ENCODE measurements around the gene SLC35D2.
A peak's percentile ranks its signal among the peaks of the same experiment; 100 is the strongest.
"Not testable (repeated sequence)": the region's sequence is repeated elsewhere in the genome, so short reads cannot be mapped to it uniquely, and the experiment has no call there.

Gene SLC35D2

DNA sequence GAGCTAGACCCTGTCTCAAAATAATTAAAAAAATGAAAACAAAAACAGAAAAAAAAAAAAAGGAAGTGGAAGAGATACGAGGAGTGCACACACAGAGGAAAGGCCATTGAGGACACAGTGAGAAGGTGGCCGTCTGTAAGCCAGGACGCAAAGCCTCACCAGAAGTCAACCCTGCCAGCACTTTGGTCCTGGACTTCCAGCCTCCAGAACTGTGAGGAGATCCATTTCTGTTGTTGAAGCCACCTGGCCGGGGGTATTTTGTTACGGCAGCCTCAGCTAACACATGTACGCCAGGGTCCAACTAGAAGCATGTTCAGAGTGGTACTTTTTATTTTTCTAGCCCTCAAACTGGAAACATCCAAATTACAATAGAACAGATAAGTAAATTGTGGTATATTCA lies 21.8 kb downstream of the SLC35D2 start:
- no peak for DNase-seq (ENCODE audit: low read depth in 3 of 3)

DNA sequence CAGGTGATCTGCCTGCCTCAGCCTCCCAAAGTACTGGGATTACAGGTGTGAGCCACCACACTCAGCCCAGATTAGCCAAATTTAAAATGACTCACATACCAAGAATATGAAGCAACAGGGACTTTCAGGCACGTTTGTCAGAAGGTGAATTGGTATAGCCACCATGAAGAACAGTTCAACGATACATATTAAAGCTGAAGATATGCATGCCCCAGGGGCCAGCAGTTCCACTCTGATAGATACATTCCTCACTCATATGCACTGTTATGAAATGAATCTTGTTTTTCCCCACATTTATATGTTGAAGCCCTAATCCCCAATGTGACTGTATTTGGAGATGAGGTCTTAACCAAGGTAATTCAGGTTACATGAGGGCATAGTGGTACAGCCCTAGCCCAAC lies 22.5 kb downstream of the SLC35D2 start:
- no peak for DNase-seq (ENCODE audit: low read depth in 3 of 3)

DNA sequence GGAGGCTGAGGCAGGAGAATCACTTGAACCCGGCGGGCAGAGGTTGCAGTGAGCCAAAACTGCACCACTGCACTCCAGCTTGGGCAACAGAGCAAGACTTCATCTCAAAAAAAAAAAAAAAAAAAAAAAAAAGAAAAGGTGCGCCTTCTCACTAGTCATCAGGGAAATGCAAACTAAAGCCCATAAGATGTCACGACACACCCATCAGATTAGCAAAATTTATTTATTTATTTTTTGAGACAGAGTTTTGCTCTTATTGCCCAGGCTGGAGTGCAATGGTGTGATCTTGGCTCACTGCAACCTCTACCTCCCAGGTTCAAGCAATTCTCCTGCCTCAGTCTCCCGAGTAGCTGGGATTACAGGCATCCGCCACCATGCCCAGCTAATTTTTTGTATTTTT lies 23.0 kb downstream of the SLC35D2 start:
- DNase-seq (ENCODE audit: low read depth in 3 of 3), result not testable (repeated sequence)

DNA sequence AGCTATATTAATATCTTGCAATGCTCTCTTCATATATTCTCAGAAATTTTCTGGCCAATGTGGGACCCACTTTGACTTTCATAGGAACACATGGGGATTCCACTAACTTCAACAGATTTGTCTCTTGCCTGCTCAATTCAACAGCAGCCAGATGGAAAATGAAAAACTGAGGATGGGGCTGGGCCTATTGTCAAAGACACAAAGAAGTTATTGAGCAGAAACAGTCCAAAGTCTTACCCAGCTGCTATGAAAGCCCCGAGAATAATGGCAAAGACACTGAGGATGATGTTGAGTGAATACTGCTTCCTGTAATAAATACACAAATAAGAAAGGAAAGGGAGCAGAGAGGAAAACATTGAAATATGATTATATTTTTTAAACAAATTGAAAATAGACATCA lies 32.6 kb downstream of the SLC35D2 start:
- DNase-seq (ENCODE audit: low read depth in 3 of 3), result no peak

DNA sequence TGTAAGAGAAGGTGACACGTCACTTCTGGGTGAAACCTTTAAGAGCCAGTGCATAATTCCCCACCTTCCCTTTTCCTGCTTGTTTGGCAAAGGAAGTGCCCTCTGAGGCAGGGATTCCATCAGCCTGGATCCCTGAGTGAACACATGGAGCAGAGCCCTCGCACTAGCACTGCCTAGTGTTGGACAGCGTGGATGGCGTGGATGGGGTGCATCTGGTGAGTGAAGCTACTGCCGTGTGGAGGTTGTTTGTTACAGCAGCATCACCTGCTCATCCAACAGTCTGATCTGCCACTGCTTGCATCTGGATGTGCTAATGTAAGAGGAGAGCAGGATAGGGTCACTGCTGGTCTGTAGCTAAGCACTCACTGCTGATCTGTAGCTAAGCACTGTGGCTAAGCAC lies 35.2 kb downstream of the SLC35D2 start:
- DNase-seq (ENCODE audit: low read depth in 3 of 3), result no peak

DNA sequence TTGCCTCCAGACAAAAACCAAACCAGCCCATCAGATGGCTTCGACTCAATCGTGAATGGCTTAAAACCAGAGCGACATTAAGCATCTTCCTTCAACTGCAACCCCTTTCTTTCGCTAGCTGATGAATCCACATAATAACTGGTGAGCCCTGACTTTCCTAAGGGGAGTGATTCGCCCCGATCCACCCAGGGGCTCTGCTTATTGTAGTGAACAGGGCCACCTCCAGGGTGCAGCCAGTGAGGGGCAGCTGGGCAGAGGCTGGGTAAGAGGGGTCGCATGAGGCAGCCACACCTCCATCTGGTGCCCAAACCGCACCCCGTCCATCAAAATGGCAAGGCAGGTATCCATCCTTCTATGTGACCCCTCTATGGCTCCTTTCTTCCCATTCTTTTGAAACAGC lies 38.0 kb downstream of the SLC35D2 start:
- no peak for DNase-seq (ENCODE audit: low read depth in 3 of 3)

DNA sequence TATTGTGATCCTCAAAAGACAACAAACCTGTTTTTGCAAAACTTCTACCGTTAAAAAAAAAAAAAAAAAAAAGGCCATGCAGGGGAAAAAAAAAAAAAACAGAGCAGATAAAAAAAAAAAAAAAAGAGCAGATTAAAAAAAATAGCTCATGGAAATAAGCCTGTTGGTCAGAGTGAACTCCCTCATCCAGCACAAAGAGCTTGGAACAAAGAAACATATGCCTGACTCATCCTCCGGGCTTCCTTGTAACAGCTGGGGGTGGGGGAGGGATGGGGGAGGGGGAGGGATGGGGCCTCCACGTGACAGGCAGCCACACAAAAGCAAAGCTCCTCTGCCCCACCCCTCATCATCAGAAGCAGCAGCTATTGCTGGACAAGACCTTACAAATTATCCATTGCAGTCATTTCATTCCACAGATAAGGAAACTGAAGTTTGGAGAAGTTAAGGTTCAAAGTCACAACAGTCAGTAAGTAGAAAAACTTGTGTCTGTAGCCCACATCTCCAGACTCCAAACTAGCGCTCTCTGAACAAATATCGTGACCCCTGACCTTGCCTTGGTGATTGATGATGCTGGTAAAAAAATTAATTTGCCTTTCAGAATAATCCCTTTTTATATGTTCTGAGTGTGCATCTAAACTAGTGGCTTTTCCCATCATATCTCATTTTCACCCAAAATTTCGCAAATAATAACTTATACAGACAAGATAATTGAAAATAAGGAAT lies 38.9 kb downstream of the SLC35D2 start:
- DNase-seq (ENCODE audit: low read depth in 3 of 3), result no peak

DNA sequence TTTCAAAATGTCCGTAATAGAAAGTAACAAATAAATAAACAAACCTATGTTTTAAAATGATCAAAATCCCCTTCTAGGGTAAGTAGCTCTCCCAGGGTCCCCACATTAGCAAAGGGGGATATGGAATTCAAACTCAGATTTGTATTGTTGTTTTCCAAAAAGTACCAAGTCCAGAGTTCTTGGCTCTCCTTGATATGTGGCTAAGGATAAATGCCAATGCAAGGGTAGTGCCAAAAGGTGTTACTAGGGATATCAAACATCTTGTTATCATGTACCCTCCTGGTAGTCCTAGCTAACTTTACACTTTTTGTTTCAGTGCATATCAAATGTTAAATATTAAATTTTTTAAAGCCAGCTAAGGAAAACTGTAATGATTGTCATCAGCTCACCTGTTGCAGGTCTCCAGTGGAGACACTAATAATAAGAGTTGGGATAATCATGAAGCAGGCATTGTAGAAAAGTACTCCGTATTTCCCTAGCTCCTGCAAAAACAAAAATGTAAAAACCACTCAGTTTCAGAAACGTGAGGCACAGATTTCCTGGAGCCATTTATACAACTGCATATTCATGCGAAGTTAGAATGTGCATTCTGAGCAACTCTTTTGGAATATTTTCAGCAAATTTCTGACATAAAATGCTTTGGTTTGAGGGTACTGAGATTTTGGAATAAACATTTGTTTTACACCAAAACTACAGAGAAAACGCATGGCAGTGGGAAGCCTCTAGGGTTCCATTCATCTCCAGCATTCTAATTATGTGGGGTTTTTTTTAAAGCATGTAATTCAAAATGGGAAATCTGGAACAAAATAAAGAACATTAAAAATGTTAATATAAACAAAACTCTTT lies 39.8 kb downstream of the SLC35D2 start:
- no peak for DNase-seq (ENCODE audit: low read depth in 3 of 3)

DNA sequence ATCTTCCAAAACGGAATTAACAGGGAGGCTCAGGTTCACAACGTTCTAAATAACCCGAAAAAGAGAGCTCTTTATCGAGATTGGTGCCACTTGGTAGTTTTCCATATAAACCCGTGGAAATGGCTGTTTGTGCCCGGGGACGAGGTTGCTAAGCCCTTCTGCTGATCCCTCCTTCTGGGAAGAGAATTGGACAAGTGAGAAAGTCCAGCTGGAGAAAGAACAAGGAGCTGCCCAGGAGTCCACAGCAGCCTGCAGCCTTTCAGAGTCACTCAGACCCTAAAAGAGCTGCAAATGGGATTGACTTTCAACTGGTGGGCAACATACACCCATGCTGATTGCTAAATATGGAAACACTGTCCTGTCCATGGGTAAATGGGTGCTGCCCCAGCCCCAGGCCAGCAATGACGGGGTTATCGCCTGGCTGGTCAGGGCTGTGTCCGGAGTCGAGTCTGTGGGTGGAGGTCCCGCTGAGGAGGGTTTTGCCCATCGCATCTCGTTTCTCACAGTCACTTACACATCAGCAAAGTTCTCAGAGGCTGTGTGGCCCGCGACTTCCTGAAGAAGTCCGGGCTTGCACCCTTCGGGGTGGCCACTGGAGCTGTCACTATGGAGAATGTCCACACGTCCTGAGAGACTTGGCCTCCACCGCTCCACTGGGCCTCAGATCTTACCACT lies 40.8 kb downstream of the SLC35D2 start:
- DNase-seq (ENCODE audit: low read depth in 3 of 3), result no peak

DNA sequence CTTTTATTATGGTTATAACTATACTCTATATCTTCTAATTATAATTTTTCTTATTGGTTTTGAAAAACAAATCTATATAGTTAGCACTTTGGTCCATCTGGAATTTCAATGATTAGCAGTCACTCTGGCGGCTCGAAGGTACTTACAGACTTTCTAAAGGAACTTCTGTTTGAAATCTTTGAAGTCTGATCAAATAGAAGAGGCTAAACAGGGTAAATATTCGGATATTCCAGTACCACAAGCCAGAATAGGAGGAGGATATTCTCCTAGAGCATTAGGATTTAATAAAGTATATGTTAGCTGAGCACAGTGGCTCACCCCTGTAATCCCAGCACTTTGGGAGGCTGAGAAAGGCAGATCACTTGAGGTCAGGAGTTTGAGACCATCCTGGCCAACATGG lies 42.8 kb downstream of the SLC35D2 start:
- DNase-seq (ENCODE audit: low read depth in 3 of 3), result no peak

DNA sequence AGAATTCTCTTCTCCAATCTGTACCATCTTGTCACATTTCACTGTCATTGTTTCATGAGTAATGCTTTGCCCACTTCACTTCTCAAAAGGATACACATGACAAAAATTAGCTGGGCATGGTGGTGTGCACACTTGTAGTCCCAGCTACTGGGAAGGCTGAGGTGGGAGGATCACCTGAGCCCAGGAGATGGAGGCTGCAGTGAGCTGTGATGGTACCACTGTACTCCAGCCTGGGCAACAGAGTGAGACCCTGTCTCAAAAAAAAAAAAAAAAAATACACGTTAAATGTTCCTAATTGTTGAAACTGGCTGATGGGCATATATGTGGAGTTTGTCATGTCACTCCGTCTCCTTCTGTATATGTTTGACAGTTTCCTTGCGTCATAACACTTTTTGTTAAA lies 45.2 kb downstream of the SLC35D2 start:
- DNase-seq (ENCODE audit: low read depth in 3 of 3), result no peak

DNA sequence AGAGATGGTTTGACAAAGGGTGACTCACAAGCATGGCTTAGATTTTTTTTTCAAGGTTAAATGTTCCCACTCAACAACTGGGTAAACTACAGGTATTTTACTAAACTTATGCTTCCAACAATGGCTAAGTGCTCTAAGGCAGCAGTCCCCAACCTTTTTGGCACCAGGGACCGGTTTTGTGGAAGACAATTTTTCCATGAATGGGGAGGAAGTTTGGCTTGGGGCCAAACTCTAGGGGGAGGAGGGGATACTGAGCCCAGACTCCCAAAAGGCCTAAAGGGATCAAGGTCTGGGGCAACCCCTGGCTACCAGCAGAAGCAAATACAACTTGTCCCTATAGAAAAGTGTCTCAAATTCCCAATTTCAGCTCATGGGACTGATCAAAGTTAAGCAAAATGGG lies 49.6 kb downstream of the SLC35D2 start:
- DNase-seq (ENCODE audit: low read depth in 3 of 3), result no peak

DNA sequence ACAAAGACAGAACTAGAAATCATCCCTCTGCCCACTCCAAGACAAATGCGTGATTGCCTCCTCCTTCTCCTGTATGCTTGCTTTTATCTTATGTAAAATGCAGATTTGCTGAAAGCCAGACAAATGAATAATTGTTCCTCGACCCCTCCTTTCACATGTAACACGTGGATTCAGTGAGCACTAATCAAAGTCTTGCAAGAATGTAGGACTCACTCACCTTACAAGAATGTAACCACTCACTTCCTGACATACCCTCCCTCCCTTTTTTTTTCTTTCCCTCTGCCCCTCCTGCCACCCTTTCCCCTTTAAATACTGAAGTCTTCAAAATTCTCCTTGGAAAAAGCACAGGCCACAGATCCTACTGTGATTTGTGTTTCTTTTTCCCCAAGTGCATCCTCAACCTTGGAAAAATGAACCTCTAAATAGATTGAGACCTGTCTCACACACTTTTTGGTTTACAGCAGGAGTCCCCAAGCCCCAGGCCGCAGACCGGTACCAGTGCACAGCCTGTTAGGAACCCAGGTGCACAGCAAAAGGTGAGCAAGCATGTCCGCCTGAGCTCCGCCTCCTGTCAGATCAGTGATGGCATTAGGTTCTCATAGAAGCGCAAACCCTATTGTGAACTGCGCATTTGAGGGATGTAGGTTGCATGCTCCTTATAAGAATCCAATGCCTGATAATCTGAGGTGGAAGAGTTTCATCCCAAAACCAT lies 52.1 kb downstream of the SLC35D2 start:
- DNase-seq (ENCODE audit: low read depth in 3 of 3), result no peak

DNA sequence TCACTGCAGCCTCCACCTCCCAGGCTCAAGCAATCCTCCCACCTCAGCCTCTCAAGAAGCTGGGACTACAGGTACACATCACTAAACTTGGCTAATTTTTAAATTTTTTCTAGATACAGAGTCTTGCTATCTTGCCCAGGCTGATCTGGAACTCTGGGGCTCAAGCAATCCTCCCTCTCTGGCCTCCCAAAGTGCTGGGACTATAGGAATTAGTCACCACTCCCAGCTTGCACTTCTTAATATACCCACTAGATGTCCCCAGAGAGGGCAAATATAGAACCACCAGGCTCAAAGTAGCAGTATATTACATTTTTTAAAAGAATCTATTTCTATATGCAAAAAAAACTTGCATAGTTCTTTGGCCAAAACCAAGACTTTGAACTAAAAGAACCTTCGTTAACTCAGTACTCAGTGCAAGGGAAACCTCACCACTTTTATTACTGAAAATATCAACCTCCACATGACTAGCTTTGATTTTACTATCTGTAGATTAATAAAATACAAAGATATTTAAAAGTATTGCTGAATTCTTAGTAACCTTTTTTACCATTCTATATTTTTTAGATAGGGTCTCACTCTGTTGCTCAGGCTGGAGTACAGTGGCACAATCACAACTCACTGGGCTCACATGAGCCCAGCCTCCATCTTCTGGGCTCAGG lies 55.7 kb downstream of the SLC35D2 start:
- DNase-seq (ENCODE audit: low read depth in 3 of 3), result peak in 2 of 3 experiments; percentile 3 to 24

DNA sequence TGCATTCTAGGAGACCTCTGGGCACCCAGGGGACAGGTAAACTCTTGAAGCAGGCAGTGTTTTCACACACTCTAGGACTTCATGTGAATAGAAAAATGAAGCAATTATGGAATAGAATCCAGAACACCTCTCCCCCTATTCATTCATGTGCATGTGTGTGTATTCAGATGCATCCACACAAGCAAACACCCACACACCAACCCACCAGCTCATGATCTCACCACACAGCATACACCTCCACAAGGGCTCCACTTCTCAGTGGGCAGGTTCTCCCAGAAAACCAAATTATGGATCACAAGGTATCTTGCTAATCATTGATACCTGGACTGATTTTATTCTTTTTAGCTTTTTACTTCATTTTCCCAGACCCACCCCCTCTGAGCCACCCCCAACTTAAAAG lies 60.3 kb downstream of the SLC35D2 start:
- DNase-seq (ENCODE audit: low read depth in 3 of 3), result no peak

DNA sequence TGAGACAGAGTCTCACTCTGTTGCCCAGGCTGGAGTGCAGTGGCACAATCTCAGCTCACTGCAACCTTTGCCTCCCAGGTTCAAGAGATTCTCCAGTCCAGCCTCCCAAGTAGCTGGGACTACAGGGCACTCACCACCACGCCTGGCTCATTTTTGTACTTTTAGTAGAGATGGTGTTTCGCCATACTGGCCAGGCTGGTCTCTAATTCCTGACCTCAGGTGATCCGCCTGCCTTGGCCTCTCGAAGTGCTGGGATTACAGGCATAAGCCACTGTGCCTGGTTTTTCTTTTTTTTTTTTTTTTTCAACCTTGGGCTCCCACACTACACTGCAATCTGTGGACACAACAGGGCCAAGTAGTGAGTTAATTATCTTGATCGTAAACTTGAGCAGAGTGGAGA lies 60.8 kb downstream of the SLC35D2 start:
- DNase-seq (ENCODE audit: low read depth in 3 of 3), result not testable (repeated sequence)

DNA sequence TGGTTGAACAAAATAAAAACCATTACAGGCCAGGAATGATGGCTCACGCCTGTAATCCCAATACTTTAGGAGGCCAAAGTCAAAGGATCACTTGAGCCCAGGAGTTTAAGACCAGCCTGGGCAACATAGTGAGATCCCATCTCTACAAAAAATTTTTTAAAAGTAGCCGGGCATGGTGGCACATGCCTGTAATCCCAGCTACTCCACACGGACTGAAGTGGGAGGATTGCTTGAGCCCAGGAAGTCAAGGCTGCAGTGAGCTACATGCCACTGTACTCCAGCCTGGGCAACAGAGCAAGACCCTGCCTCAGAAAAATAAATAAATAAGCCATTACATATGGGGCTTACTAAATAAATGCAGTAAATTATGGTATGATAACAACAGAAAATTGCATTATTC lies 61.3 kb downstream of the SLC35D2 start:
- DNase-seq (ENCODE audit: low read depth in 3 of 3), result not testable (repeated sequence)

DNA sequence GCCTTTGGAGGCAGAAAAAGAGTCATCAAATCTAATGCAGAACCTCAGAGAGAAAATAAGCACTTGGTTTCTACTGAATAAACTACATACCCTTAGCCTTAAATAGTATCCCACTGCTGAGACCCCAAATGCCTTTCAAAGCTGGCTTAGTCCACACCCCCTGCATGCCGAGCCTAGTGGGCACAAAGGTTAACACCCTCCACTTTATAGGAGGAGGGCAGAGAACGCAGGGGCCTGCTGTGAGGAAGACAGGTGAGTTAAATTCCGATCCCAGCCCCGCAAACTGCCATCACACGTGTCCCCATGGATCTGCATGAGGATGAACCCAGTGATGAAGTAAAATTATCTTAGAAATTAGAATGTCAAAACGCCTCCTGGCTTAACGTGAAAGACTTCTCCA lies 62.0 kb downstream of the SLC35D2 start:
- no peak for DNase-seq (ENCODE audit: low read depth in 3 of 3)

DNA sequence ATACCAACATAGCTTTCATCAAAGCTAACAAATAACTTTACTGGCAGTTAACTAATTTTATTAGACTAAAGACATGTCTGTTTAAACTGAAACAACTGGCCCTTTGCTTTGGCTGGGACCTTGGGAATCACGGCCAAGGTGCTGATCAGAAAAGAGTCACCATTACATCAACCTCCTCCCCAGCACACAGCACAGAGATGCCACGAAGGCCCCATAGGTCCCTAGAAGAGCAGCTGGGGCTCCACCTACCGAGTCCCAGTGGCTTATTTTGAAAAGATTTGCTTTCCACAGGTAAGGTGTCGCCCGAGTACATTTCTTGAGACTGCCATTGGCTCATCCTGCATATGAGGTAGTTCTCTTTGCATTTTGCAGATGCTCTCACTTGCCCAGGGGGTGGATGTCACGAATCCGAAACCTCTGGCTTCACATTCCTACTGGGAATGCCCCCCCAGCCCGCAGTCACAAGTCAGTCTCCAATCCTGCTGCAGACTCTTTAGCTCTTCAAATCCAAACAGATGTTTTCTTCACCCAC lies 62.7 kb downstream of the SLC35D2 start:
- DNase-seq (ENCODE audit: low read depth in 3 of 3), result no peak

DNA sequence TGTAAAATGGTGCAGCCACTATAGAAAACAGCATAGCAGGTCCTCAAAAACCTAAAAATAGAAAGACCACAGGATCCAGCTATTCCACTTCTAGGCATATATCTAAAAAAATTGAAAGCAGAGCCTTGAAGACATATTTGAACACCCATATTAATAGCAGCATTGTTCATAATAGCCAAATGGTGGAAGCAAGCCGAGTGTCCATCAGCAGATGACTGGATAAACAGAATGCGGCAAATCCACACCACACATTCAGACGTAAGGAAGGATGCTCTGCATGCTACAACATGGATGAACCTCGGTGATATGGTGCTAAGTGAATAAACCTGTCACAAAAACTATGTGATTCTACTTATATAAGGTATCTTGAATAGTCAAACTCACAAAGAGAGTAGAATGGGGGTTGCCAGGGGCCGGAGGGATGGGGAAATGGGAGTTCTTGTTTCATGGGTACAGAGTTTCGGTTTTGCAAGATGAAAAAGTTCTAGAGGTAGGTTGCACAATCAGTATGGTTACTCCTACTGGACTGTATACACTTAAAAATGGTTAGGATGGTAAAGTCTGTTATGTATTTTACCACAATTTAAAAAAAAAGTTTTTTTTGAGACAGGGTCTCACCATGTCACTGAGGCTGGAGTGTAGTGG lies 64.5 kb downstream of the SLC35D2 start:
- DNase-seq (ENCODE audit: low read depth in 3 of 3), result no peak

Data from stimulated activated CD4-positive, alpha-beta T cell treated with anti-CD3 and anti-CD28 coated beads, TNF-alpha, amount 100 ng/mL, for 4 hours (primary cell).